HG03064 (cell line): Measurements from ENCODE around the gene AIMP1.

Source experiments
- ATAC-seq: cut with Tn5 transposase; IDR thresholded peaks from one replicate; pipeline ENCODE4 v1.9.1; 2021; ENCODE audit warnings: low read depth; ENCODE audit not compliant: unreplicated experiment

The AIMP1 gene

DNA sequence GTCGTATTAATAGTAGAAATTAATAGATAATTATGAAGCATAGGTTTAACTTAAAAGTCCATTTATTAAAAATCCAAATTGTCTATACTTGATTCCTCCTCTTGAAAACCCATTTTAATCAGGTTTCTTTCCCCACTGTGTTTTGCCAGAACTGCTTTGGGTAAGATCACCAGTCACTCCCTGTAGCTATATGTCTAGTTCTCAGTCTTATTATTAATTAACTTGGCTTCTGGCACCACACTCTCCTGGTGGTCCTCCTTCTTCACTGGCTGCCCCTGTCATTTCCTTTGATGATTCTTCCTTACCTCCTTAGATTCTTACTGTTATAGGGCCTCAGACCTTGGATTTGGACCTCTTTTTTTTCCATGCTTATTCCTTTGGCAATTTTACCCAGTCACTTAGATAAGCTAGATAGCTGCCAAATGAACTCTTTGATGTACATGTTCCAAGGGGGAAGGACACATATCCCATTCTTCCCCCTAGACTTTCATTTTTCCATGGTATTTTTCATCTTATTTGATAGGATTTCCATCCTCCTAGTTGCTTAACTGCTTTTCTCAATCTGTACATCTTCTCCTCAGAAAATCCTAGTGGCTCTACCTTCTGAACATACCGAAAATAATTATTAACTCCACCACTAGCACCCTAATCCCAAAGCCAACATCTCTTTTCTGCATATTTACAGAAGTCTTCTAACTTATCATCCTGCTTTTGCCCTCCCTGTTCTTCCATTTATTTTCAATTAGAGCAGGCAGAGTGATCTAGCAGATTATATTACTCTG, 27.7 kb downstream of the AIMP1 start:
- no peak for ATAC-seq

GRCh38 chr4:106344647-106344970, 28.3 kb downstream of the AIMP1 start:
- ATAC-seq, result no peak

DNA sequence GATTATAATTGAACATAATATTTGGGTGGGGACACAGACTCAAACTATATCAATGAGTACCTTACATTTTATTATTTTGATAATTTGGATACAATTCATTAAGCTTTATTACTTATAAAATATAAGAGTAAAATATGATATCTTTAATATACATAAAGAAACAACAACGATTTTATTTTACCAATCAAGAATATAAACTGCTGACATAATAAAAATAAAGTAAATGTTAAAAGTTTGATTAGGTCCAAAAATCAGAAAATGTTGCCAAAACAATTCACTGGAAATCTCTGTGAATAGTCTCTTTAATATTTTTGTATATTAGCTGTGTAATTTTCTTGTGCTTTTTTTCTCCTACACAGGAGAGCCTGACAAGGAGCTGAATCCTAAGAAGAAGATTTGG, 30.8 kb downstream of the AIMP1 start:
- ATAC-seq, result no peak

- ATAC-seq, result no peak
These were observed 34.7 kb downstream of the AIMP1 start for GRCh38 chr4:106351016-106351415.

GRCh38 chr4:106353786-106354185, 37.4 kb downstream of the AIMP1 start:
- no peak for ATAC-seq

GRCh38 chr4:106355193-106355592, 38.8 kb downstream of the AIMP1 start:
- no peak for ATAC-seq

GRCh38 chr4:106358899-106359298, 42.5 kb downstream of the AIMP1 start:
- no peak for ATAC-seq

GRCh38 chr4:106362086-106362825, 45.9 kb downstream of the AIMP1 start:
- ATAC-seq, result no peak

DNA sequence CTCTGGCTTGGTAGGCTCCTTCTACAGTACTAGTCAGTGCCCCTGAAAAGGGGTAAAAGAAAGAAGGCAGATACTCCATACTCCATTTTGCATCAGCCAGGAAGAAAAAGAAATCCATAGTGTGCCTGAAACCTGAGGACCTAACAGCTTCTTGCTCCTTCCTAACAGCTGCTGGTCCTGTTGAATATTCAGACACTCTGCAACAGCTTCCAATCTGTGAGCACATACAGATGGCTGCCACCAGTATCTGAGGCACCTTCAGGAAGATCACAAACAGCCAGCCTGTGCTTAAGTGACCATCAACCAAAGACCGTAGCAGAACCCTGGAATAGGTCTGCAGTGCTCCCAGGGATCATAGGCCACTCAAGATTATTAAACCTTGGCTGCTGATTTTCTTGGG, 47.9 kb downstream of the AIMP1 start:
- ATAC-seq, result no peak

- ATAC-seq, result no peak
These were observed 49.3 kb downstream of the AIMP1 start for GRCh38 chr4:106365613-106366012.

DNA sequence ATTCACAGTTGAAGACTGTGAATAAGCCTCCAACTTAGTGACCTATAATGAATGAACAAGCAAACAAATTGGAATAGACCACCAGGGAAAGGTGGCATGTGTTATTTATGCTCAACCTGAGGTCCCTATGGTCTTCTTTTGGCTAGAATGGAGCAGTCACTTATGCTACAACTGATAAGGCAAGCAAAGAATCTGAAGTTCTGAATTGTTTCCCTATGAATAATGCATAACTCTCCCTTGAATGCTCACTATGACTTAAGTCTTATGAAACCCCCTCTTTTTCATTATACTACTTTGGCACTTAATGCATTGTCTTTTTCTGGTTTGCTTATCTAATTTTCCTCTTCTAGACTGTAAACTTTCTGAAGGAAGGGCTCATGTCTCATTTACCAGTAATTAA, 49.7 kb downstream of the AIMP1 start:
- ATAC-seq, result no peak

- ATAC-seq, result no peak
These were observed 50.7 kb downstream of the AIMP1 start for GRCh38 chr4:106367072-106367471.

- ATAC-seq, result no peak
These were observed 52.3 kb downstream of the AIMP1 start, which contains the start of gene GIMD1 for GRCh38 chr4:106368678-106369077. Gene GIMD1, minus strand, starts transcription at chr4:106368778. Its CDS starts 1,343 bp downstream, at chr4:106367435.

DNA sequence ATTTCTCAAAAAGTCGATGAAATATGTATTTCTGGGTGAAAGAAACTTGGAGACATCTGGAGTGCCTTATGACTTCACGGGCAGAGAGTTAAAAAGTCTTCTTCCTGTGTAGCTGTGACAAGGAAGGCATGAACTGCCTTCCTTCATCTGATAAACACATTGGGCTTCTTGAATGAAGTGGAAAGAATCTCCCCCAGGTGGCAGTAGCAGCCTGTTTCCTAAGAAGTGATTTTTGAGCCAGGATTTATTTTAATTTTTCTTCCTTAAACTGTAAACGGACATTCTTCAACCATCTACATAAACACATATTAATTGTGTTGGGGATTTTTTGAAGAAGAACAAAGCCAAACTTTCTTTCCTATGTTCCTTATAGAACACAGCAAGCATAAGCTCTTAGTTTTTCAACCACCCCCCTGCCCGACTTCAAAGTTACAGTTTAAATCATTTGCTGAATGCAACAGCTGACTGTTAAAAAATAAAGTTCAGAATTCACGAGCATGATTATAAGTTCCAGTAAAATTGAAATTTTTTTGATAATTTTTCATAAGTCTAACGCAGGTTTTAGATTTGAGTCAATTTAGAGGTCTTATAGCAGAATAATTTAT, 53.2 kb downstream of the AIMP1 start:
- ATAC-seq, result no peak

DNA sequence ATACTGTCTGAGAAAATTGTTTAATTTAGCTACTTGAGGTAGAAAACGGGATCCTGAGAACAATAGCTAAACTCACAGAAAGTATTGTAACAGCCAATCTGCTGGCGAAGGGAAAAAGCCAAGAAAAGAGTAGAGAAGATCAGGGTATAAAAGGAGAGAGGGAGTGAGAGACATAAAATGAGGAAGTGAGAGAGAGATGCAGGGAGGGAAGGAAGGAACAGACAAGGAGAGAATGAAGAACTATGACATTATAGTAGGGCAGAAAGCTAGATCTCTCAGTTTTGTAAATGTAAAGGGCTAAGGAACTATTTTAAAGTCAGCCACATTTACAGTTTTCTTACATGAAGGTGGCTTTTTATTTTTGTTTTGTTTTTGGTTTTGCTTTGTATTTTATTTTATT, 53.9 kb downstream of the AIMP1 start:
- no peak for ATAC-seq

DNA sequence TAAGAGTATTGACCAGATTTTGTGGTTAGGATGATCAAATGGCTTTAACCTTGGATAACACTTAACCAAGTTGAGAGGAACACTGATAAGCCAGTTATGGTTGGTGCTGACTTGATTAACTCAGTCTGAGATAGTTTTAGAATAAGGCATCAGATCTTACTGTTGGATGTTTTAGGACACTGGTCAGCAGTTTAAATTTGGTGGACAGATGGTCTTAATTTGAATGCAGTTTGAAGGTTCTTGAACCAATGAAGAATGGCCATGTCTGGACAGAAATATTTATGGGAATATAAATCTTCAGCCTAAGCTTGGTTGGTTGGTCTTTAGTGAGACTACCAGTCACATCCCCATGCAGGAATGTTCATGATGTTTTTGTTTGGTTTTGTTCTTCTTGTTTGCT, 54.8 kb downstream of the AIMP1 start:
- no peak for ATAC-seq

- ATAC-seq, result no peak
These were observed 56.7 kb downstream of the AIMP1 start for GRCh38 chr4:106373026-106373425.

- no peak for ATAC-seq
These were observed 63.8 kb downstream of the AIMP1 start for GRCh38 chr4:106380179-106380578.

GRCh38 chr4:106384878-106385277, 68.5 kb downstream of the AIMP1 start:
- no peak for ATAC-seq

DNA sequence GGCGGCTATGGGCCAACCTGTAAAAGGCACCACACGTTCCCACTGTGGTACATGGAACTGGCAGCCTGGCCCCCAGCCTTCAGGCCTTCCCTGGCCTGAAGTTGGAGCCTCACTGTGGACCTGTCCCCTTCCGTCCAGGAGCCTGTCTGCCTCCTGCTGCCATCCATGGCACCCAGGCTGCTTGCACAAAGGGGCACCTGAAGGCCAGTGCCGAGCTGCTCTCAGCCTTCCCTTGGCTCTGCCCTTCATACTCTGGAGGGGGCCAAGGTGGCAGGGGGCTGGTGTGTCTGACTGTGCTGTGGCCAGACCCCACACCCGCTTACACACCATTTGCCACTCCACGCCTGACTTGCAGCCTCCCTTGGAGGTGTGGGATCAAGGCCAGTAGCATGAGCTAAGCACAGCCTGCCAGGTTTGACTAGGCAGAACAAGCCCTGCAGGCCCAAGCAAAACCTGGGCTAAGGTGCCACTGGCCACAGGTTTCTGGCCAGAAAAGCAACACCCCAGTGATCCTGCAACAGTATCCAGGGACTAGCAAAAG, 69.6 kb downstream of the AIMP1 start:
- no peak for ATAC-seq

DNA sequence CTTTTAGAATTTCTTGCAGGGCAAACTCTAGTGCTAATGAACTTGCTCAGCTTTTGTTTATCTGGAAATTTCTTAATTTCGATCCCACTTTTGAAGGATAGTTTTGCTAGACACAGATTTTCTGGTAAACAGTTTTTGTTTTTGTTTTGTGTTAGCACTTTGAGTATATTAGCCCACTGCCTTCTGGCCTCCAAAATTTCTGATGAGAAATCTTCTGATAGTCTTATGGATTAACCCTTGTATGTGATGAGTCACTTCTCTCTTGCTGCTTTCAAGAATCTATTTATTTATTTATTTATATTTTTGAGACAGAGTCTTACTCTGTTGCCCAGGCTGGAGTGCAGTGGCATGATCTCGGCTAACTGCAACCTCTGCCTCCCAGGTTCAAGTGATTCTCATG, 79.2 kb downstream of the AIMP1 start:
- ATAC-seq, result no peak
